ENCODE measurements around the gene MTMR12. TPM values are rescaled to one million over a fixed set of nuclear protein-coding genes. Genes with fewer than 3 reads are reported as not detected.

Gene MTMR12
- total and polyA plus RNA-seq, 2 of the 13 experiments (the other 11 are each of a cell fraction or from before 2014, with no cell fraction given), result 23.4 to 36.6 TPM

- TF ChIP-seq, protein P1, sequence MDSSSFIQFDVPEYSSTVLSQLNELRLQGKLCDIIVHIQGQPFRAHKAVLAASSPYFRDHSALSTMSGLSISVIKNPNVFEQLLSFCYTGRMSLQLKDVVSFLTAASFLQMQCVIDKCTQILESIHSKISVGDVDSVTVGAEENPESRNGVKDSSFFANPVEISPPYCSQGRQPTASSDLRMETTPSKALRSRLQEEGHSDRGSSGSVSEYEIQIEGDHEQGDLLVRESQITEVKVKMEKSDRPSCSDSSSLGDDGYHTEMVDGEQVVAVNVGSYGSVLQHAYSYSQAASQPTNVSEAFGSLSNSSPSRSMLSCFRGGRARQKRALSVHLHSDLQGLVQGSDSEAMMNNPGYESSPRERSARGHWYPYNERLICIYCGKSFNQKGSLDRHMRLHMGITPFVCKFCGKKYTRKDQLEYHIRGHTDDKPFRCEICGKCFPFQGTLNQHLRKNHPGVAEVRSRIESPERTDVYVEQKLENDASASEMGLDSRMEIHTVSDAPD (CRISPR knock-in tag; IDR thresholded peaks at IDR 0.05), result no peak
- TF ChIP-seq ZBTB8A (CRISPR knock-in tag; IDR thresholded peaks at IDR 0.05; ENCODE audit: borderline replicate concordance, low read depth), result no peak
- TF ChIP-seq, protein P2, sequence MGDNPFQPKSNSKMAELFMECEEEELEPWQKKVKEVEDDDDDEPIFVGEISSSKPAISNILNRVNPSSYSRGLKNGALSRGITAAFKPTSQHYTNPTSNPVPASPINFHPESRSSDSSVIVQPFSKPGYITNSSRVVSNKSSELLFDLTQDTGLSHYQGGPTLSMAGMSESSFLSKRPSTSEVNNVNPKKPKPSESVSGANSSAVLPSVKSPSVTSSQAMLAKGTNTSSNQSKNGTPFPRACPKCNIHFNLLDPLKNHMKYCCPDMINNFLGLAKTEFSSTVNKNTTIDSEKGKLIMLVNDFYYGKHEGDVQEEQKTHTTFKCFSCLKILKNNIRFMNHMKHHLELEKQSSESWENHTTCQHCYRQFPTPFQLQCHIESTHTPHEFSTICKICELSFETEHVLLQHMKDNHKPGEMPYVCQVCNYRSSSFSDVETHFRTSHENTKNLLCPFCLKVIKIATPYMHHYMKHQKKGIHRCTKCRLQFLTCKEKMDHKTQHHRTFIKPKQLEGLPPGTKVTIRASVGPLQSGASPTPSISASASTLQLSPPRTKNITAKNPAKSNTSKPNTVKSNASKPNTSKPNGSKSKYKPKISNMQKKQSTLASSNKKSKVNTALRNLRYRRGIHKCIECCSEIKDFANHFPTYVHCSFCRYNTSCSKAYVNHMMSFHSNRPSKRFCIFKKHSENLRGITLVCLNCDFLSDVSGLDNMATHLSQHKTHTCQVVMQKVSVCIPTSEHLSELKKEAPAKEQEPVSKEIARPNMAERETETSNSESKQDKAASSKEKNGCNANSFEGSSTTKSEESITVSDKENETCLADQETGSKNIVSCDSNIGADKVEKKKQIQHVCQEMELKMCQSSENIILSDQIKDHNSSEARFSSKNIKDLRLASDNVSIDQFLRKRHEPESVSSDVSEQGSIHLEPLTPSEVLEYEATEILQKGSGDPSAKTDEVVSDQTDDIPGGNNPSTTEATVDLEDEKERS (CRISPR knock-in tag; IDR thresholded peaks at IDR 0.05), result peak; percentile 51; the same call in 1 of the 2 replicates
- TF ChIP-seq ZNF414 (CRISPR knock-in tag; IDR thresholded peaks at IDR 0.05), result no peak
- no peak for TF ChIP-seq ZNF589 (CRISPR knock-in tag; conservative IDR thresholded peaks at IDR 0.05)
- TF ChIP-seq GPN1 (CRISPR knock-in tag; IDR thresholded peaks at IDR 0.05; ENCODE audit: borderline replicate concordance), result no peak
- peak; percentile 92 for TF ChIP-seq ZKSCAN1 (IDR thresholded peaks at IDR 0.05; ENCODE audit: low read length)
- TF ChIP-seq ELK4 (CRISPR knock-in tag; IDR thresholded peaks at IDR 0.05; ENCODE audit: borderline replicate concordance), result no peak
- peak; percentile 90 for TF ChIP-seq HNF4A (CRISPR knock-in tag; IDR thresholded peaks at IDR 0.05)
- TF ChIP-seq ZNF678 (CRISPR knock-in tag; IDR thresholded peaks at IDR 0.05), result no peak
- TF ChIP-seq CEBPZ (IDR thresholded peaks at IDR 0.05; ENCODE audit: low read length), result no peak
- no peak for TF ChIP-seq HOXA3 (CRISPR knock-in tag; IDR thresholded peaks at IDR 0.05)
- 0 out of 2 replicates have a peak, but pooled peaks have one; percentile 27 for TF ChIP-seq MIER3 (CRISPR knock-in tag; IDR thresholded peaks at IDR 0.05; ENCODE audit: borderline replicate concordance)
- TF ChIP-seq TARDBP (CRISPR knock-in tag; IDR thresholded peaks at IDR 0.05), result peak; percentile 48; the same call in 1 of the 2 replicates
- TF ChIP-seq ZNF180 (CRISPR knock-in tag; IDR thresholded peaks at IDR 0.05; ENCODE audit: borderline replicate concordance, low read depth), result no peak
- TF ChIP-seq ZNF644 (CRISPR knock-in tag; IDR thresholded peaks at IDR 0.05; ENCODE audit: low read depth), result peak; percentile 82; the same call in 1 of the 2 replicates
- no peak for TF ChIP-seq ATM (IDR thresholded peaks at IDR 0.05; ENCODE audit: borderline replicate concordance)
- peak; percentile 44; the same call in 1 of the 2 replicates for TF ChIP-seq SOX5 (CRISPR knock-in tag; IDR thresholded peaks at IDR 0.05; ENCODE audit: borderline replicate concordance)
- no peak for TF ChIP-seq ZNF124 (CRISPR knock-in tag; IDR thresholded peaks at IDR 0.05)
- TF ChIP-seq FIP1L1 (IDR thresholded peaks at IDR 0.05; ENCODE audit: borderline replicate concordance, insufficient read depth, low read depth, low read length), result no peak
- TF ChIP-seq NR3C1 (CRISPR knock-in tag; IDR thresholded peaks at IDR 0.05), result no peak
- TF ChIP-seq SNAPC2 (CRISPR knock-in tag; IDR thresholded peaks at IDR 0.05), result no peak
Measured at GRCh38 chr5:32249668-32250067, 63.1 kb downstream of the MTMR12 start (continued).

All from HepG2 (cell line).